VCaP (cell line): ENCODE results near the gene MYH1.

Source experiments
- H3K27ac ChIP-seq: fragments of 450-650 bp; 2 replicates; pipeline ENCODE4 v1.5.1; 2017
- CTCF ChIP-seq: fragments of 450-650 bp; conservative IDR thresholded peaks from 2 replicates; pipeline ENCODE4 v1.5.1; 2017; ENCODE audit warnings: mild to moderate bottlenecking, moderate library complexity

MYH1 gene

GRCh38 chr17:10482252-10482651 lies 36.1 kb downstream of the MYH1 start:
- TF ChIP-seq CTCF: no peak
- no peak overlapping the region for H3K27ac ChIP-seq

- no peak for TF ChIP-seq CTCF
- H3K27ac ChIP-seq: no peak overlapping the region
Observed at GRCh38 chr17:10477701-10478100, 40.6 kb downstream of the MYH1 start.

- no peak overlapping the region for H3K27ac ChIP-seq
- TF ChIP-seq CTCF: no peak
Observed at GRCh38 chr17:10474536-10474935, 43.8 kb downstream of the MYH1 start.

- TF ChIP-seq CTCF: no peak
- no peak overlapping the region for H3K27ac ChIP-seq
Observed at GRCh38 chr17:10471858-10472257, 46.5 kb downstream of the MYH1 start.

- no peak within 1 kb of the TSS for H3K27ac ChIP-seq
- TF ChIP-seq CTCF: no peak
Observed at GRCh38 chr17:10469459-10469858, 48.9 kb downstream of the MYH1 start, which contains the start of gene MYH4. Gene MYH4, minus strand, starts transcription at chr17:10469559. Its CDS starts 2,814 bp downstream, at chr17:10466745.

- TF ChIP-seq CTCF: no peak
- no peak overlapping the region for H3K27ac ChIP-seq
Observed at GRCh38 chr17:10463402-10463801, 54.9 kb downstream of the MYH1 start.

GRCh38 chr17:10460062-10460461 lies 58.3 kb downstream of the MYH1 start:
- no peak for TF ChIP-seq CTCF

GRCh38 chr17:10458701-10459100 lies 59.6 kb downstream of the MYH1 start:
- TF ChIP-seq CTCF: no peak
- H3K27ac ChIP-seq: no peak overlapping the region

More at GRCh38 chr17:10460062-10460461, 58.3 kb downstream of the MYH1 start:
- H3K27ac ChIP-seq: no peak overlapping the region
